GM21526 (cell line): ENCODE measurements around the gene KCNG1.
"Not testable (repeated sequence)": the region's sequence is repeated elsewhere in the genome, so short reads cannot be mapped to it uniquely, and the experiment has no call there.

Experiments used
- ATAC-seq: cut with Tn5 transposase; IDR thresholded peaks from one replicate; pipeline ENCODE4 v1.9.1; 2021; ENCODE audit warnings: moderate library complexity; ENCODE audit not compliant: unreplicated experiment, low FRiP score

Gene KCNG1, protein sequence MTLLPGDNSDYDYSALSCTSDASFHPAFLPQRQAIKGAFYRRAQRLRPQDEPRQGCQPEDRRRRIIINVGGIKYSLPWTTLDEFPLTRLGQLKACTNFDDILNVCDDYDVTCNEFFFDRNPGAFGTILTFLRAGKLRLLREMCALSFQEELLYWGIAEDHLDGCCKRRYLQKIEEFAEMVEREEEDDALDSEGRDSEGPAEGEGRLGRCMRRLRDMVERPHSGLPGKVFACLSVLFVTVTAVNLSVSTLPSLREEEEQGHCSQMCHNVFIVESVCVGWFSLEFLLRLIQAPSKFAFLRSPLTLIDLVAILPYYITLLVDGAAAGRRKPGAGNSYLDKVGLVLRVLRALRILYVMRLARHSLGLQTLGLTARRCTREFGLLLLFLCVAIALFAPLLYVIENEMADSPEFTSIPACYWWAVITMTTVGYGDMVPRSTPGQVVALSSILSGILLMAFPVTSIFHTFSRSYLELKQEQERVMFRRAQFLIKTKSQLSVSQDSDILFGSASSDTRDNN

DNA sequence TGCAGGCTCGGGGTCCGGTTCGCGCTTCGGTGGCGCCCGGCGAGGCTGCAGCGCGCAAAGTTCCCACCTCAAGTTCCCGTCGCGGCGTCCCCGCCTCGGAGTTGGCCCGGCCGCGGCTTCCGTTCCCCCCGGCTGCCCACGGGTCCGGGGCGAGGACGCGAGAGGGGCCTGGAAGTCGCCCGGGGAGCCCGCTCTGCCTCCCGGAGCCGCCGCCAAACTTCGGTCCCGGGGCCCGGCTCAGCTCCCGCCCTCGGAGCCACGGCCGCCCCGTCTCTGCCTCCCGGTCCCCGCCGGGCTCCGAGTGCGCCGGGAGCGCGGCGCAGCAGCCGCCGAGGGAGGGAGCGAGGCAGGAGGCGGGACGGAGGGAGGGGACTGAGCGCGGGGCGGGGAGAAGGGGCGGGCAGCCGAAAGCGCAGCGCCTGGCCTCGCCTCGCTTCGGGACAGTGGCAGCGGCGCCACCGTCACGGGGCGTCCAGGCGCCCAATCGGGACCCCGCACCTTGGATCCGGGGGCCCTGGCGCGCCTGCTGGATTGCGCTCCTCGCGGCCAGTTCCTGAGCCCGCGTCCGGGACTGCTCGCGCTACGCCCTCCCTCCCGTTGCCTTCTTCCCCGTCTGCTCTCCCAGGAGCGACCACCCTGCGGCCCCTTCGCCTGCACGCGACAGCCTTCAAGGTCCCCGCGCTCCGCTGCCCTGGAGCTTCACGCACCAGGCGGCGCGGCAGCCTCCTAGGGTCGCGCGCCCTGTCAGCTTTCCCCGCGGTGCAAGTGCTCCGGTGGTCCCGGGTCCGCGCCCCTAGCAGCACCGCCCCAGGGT lies at the start of gene KCNG1:
Gene KCNG1, minus strand, starts transcription at position 305 of the 814 bp plus-strand sequence. CDS start 12,769 bp downstream, outside the sequence.
- peak; percentile 76 for ATAC-seq

DNA sequence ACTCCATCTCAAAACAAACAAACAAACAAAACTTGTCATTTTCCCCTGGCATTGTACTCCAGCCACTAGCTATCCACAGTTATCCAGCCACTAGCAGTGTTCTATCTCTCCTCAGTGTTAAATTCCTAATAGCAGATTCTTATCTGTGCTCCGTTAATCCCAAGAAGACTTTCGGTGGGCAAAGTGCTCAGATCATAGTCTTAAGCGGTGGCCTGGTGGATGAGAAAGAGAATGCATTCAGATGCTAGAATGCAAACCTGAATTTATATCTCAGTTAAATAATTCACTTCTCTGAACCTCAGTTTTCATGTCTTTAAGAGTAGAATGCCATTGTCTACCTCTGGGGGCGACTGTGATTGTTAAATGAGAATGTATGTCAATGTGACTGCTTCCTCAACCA lies 47.7 kb upstream of the KCNG1 start:
- ATAC-seq = no peak

DNA sequence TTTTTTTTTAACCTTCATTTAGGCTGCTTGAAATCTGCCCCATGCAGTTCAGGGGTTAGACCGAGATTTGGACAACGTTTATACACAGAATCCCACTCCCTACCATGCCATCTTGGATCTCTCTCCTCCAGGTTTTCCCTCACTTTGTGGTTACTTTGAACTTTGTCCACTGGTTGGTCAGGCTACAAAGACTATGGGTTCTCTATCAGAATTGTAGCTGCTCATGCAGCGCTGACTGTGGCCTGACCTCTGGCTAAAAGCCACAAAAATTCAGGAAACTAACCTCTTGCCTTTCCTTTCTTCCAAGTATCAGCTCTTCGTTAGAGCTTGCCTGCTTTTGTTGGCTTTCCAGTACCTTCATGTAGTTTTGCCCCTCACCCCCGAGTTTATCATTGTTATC lies 44.9 kb upstream of the KCNG1 start:
- ATAC-seq = no peak

DNA sequence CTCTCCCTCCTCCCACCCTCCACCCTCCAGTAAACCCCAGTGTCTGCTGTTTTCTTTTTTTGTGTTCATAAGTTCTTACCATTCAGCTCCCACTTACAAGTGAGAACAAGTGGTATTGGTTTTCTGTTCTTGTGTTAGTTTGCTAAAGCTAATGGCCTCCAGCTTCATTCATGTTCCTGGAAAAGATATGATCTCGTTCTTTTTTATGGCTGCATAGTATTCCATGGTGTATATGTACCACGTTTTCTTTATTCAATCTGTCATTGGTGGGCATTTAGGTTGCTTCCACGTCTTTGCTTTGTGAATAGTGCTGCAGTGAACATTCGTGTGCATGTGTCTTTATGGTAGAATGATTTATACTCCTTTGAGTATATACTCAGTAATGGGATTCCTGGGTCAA lies 42.7 kb upstream of the KCNG1 start:
- ATAC-seq = no peak

DNA sequence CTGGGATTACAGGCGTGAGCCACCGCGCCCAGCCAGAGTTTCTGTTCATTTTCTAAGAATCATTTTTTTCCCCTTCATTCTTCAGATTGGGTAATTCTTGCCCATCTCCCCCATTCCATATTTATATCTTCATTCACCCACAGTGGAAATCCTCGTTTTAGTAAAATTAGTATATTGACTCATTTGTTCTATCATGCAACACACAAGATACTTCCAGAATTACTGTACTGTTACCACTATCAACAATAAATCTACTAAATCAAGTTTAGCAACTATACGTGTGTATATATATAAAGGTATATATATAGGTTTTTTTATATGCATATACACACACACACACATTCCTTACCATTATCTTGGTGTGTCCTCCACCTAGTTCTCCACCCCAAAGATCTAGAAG lies 41.2 kb upstream of the KCNG1 start:
- ATAC-seq = no peak

DNA sequence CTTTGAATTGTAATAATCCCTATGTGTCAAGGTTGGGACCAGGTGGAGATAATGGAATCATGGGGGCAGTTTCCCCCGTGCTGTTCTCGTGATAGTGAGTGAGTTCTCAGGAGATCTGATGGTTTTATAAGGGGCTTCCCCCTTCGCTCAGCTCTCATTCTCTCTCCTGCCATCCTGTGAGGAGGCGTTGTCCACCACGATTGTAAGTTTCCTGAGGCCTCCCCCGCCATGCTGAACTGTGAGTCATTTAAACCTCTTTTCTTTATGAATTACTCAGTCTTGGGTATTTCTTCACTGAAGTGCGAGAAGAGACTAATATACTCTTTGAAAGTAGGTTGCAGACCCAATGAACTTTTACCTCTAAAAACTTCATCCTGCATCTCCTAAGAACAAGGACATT lies 39.2 kb upstream of the KCNG1 start:
- ATAC-seq = no peak

DNA sequence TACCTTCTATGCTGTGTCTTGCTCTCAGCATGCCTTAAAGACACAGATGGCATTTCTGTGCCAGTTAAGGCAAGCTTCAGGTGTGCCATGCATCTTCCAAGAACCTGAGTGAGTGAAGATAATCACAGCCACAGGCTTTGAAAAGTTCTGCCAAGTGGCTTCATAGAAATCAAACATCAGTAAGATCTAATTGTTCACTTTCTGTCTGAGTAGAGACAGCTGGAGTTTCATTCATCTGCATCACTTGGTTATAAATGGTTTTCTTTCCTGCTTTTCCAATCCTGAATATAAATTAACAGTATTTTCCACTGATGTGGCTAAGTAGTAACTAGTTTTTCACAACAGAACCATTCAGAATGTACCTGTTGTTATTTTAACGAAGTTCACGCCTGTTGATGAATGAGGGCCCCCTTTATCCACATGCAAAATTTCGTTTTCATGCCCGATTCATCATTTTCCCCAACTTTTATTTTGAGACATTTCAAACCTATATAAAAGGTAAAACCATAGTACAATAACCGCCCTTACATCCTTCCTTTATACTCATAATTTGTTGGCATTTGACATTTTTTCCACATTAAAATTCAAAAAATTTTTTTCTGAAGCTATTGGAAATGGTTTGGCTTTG lies 38.6 kb upstream of the KCNG1 start:
- no peak for ATAC-seq

DNA sequence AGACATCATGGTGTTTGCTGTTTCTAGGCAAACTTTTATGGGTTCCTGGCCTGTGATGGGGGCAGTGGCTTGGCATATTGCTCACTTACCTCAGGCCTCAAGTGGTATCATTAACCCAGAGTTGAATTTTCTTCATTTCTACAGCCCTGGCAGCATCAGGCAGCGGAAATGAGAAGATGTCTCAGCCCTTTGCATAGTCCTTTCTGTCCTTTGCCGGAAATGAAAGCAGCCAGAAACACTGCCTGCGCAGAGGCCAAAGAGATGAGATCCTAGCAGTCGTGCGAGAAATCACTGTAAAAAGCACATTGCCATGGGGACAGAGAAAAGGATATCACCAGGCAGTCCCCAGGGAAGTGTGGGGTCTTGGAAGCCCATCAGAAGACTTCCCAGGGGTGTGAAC lies 37.4 kb upstream of the KCNG1 start:
- ATAC-seq = no peak

DNA sequence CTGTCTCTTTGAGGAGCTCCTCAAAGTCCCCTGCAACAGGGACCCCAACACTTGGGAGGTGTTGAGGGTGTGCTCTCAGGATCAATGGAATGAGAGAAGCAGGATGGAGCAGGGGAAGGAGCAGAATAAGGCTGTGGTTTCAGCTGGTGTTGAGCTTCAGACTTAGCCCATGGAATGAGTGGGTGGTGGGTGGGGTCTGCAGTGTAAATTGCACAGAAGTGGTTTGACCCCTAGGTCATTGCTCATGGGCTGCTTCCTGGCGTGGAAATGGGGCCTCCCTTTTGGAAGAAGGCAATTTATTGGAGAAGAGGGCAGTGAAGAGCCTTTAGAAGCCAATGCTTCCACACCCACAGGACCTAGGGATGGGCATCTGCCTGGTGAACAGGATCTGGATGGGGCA lies 37.0 kb upstream of the KCNG1 start:
- ATAC-seq = no peak

DNA sequence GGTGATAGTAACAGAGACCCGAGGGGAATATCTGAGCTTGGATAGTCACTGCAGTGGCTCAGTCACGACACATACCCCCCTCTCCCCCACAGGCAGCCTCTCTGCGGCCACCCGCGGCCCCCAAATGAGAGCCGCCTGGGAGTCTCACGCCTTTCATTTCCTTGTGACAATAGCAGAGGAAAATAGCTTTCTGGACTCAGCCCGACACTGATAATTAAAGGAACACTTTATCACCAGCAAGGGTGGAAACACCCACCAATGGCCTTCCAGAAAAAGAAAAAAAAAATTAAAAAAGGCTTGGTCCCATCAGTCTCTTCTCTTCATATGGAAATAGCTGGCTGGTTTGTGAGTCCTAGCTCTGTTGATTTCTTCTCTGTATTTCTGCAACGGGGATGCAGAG lies 35.1 kb upstream of the KCNG1 start:
- no peak for ATAC-seq

DNA sequence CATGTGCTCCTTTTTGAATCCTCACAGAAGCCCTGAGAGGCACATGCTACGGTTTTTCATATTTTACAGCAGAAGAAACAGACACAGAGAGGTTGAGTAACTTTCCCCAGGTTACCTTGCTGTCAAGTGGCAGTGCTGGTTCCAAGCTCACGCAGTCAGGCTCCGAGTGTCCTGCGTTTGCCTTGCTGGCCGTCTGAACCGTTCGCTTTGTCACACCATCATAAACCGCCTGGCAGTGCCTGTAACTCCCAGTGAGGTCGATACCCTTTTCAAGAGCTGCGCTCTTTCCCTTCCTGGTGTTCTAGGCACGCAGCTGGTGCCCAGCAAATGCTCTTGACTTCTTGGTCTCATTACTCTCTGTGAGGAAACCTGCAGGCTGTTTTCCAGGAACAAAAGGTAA lies 31.3 kb upstream of the KCNG1 start:
- no peak for ATAC-seq

DNA sequence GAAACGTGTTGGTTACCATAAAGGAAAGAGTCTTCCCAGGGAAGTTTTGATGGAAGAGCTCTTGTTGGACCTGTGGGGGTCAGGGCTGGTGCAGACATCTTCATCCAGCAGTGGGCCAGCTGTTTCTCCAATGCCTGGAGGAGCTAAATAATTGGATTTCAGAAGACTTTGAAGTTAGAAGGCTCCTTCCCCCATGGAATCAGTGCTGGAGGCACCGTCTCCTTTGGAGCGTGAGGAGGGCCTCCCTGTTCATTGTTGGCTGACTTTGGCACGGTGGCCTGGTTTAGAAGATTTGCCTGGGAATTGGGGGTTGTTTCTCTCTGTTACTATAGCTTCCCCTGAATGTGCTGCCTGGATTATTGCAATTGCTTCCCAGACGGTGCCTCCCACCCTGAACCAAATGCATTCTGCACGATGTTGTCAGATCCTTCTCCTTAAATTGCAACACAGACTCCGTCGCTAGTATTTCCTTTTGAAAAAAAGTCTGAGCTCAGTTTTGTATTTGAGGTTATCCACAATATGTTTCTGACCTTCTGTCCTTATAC lies 27.7 kb upstream of the KCNG1 start:
- ATAC-seq = no peak

DNA sequence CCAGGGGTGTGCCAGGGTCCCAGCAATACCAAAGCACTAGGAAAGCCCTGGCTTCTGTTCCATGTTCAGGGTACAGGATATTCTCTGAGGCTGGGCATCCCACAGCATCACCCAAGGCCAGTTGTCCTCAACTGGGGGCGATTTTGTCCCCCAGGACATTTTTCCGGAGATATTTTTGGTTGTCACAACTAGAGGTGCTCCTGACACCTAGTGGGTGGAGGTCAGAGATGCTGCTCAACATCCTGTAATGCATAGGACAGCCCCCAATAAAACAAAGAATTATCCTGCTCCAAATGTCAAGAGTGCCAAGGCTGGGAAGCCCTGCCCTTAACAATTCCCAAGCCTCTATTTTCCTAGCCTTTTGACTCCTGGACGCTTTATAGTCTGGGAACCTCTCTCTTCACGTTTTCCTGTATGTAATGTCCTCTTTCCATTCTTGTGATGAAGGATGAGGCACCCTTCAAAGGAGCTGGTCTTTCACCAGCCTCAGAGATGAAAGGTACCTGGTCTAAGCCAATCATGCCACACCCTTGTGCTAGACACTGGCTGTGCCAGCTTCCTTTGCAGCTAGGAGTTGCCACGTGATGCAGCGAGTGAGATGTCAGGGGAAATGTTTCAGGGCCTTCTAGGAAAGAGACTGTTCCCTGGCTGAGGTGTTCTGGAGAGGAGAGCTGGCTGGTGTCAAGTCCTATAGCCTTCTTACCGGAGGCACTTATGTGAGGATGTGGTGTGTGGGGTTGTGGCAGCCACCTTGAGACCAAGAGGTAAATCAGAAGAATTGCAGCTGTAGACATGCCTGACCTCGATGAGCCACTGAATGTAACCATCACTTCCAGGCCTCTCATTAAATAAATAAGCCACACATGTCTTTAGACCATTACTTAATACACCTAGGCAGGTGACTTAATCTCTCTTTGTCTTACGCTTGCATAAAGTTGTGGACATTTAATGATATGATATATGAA lies 23.4 kb upstream of the KCNG1 start:
- no peak for ATAC-seq

DNA sequence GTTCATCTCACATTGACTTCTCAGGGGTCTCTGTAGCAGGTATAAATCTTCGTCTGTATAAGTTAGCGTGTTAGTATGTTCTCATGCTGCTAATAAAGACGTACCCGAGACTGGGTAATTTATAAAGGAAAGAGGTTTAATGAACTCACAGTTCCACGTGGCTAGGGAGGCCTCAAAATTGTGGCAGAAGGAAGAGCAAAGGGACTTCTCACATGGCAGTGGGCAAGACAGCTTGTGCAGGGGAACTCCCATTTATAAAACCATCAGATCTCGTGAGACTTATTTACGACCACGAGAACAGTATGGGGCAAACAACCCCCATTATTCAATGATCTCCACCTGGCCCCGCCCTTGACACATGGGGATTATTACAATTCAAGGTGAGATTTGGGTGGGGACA lies 22.6 kb upstream of the KCNG1 start:
- ATAC-seq = not testable (repeated sequence)

DNA sequence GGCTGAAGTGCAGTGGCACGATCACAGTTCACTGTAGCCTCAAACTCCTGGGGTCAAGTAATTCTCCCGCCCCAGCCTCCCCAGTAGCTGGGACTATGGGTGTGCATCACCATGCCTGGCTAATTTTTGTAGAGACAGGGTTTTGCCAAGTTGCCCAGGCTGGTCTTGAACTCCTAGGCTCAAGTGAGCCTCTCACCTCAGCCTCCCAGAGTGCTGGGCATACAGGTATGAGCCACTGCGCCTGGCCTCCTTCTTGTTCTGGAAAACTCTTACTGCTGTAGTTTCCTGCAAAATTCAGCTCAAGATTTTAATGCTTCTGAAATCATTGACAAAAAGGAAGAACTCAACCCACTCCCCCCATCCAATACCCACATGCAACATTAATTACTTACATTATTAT lies 21.9 kb upstream of the KCNG1 start:
- no peak for ATAC-seq

DNA sequence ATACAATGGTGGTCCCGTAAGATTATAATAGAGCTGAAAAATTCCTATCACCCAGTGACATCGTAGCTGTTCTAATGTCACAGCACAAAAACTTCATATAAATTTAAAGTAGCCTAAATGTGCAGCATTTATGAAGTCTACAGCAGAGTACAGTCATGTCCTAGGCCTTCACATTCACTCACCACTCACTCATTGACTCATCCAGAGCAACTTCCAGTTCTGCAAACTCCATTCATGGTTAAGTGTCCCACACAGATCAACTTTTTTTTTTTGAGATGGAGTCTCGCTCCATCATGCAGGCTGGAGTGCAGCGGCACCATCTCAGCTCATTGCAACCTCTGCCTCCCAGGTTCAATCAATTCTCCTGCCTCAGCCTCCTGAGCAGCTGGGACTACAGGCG lies 20.9 kb upstream of the KCNG1 start:
- no peak for ATAC-seq

DNA sequence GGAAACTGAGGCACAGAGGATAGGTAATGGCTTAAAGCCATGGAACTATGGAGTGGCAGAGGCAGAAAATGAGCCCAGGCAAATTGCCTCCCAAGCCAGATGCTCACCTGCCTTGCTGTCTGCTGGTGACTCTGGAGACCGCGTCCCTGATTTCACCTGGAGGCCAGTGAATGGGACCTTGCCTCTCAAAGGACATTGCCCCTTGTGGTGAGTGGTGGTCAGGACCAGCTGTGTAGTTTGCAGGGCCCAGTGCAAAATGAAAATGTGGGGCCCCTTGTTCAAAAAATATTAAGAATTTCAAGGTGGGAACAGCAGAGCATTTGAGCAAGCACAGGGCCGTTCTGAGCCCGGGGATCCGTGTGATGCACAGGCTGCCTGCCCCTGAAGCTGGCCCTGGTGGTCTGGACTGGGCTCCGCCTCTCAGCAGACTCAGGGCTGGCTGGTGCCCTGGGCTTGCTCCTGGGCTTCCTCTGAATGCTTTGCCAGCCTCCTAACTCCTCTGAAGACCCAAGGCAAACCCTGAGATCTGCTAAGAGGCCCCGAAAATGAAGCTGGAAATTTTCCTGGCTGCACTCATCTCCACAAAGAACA lies 19.8 kb upstream of the KCNG1 start:
- no peak for ATAC-seq

DNA sequence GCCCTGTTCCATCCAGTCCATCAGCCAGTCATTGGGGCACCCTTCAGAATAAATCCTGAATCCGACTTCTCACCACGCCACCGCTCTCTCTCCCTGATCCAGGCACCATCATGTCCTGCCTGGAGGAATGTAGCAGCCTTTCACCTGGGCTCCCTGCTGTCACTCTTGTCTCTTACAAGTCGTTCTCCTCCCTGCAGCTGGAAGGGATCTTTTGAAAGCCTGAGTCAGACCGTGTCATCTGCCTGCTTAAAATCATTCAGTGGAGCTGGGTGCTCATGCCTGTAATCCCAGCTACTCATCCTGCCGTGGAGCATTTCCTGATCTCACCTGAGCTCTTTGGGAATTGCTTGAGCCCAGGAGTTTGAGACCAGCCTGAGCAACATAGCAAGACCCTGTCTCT lies 19.2 kb upstream of the KCNG1 start:
- no peak for ATAC-seq

DNA sequence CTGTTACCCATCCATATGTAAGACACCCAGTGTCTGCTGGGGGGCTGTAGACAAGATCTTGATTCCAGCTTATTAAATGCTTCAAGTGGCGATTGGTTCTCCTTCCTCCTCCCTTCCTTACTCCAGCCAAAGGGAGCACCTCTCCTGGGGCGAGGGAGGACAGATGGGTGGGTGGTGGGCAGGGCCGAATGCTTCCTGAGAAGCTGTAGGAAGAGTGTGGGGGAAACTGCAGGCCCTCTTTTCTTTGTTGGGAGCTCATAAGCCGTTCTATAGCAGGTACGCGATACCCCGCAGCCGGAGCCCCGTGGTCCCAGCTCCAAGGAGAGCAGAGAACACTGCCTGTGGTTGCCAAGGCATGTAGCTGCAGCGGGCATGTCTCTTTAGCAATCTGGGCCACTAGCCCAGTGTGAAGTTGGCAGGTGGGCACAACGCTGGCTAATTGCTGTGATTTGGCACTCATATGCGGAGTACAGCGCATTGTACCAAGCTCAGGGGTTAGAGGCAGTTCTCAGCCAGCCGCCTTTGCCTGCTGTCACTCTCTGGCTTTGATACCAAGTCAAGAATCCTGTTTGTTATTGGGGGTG lies 14.7 kb upstream of the KCNG1 start:
- ATAC-seq = no peak
